Panc1 (cell line): ENCODE data around the gene NPHP3.
A peak's percentile ranks its signal among the peaks of the same experiment; 100 is the strongest.

Source experiments
- POLR2AphosphoS5 ChIP-seq: IDR thresholded peaks from 2 replicates; pipeline ENCODE4 v1.6.1; 2012; ENCODE audit warnings: mild to moderate bottlenecking, low read depth, low read length, moderate library complexity
- TCF7L2 ChIP-seq: IDR thresholded peaks from 2 replicates; pipeline ENCODE4 v1.6.1; 2011; ENCODE audit warnings: mild to moderate bottlenecking, low read depth, low read length, inconsistent platforms

- peak; percentile 89 for TF ChIP-seq POLR2AphosphoS5
- TF ChIP-seq TCF7L2, result no peak
Measured at GRCh38 chr3:132722165-132723023, at the start of gene NPHP3.
